Spleen (tissue), 11 donors: ENCODE data around the gene SRGAP3. TPM values are rescaled to one million over a fixed set of nuclear protein-coding genes. Genes with fewer than 3 reads are reported as not detected.
A peak's percentile ranks its signal among the peaks of the same experiment; 100 is the strongest.

Experiments used
- DNase-seq: peaks from one replicate; pipeline ENCODE4 v3.0.0-alpha.2; 2020
- H3K27ac ChIP-seq, 8 donors: fragments of 200-600 bp; sonication (generic) in 7 of 8; 1 replicate in 4 of 8; 2 replicates in 4 of 8; pipeline versions ENCODE4 v1.5.0 to v1.8.0; 2016 to 2021; ENCODE audit warnings: inconsistent platforms in 4 of 8, mild to moderate bottlenecking in 4 of 8, moderate library complexity in 1 of 8
- H3K27me3 ChIP-seq, 7 donors: fragments of 200-600 bp; sonication (generic) in 6 of 7; replicated peaks in 1 of 7; 1 replicate in 4 of 7; 2 replicates in 3 of 7; pipeline versions ENCODE4 v1.5.0 to v1.8.0; 2016 to 2021; ENCODE audit warnings: inconsistent platforms in 3 of 7, mild to moderate bottlenecking in 1 of 7
- H3K36me3 ChIP-seq, 6 donors: fragments of 200-600 bp; sonication (generic) in 5 of 6; 1 replicate in 4 of 6; 2 replicates in 2 of 6; pipeline versions ENCODE4 v1.5.0 to v1.8.0; 2016 to 2021; ENCODE audit warnings: inconsistent platforms in 2 of 6
- H3K4me1 ChIP-seq, 6 donors: fragments of 200-600 bp; sonication (generic) in 5 of 6; 1 replicate in 3 of 6; 2 replicates in 3 of 6; pipeline versions ENCODE4 v1.5.0 to v1.8.0; 2016 to 2021; ENCODE audit warnings: inconsistent platforms in 3 of 6
- H3K4me3 ChIP-seq, 8 donors: fragments of 200-600 bp; sonication (generic) in 7 of 8; 1 replicate in 4 of 8; 2 replicates in 4 of 8; pipeline versions ENCODE4 v1.5.0 to v1.8.0; 2016 to 2021; ENCODE audit warnings: inconsistent platforms in 4 of 8, mild to moderate bottlenecking in 4 of 8, moderate library complexity in 2 of 8
- H3K9me3 ChIP-seq, 8 donors: fragments of 200-600 bp; sonication (generic) in 7 of 8; 1 replicate in 4 of 8; 2 replicates in 4 of 8; pipeline versions ENCODE4 v1.5.0 to v1.8.0; 2016 to 2021; ENCODE audit warnings: inconsistent platforms in 4 of 8
- CTCF ChIP-seq, 11 experiments: fragments of 200-600 bp in 7 of 11; fragments of 450-650 bp in 4 of 11; sonication (generic) in 4 of 11; IDR thresholded peaks in 8 of 11; conservative IDR thresholded peaks in 3 of 11; 1 replicate in 7 of 11; 2 replicates in 4 of 11; pipeline versions ENCODE4 v1.4.0 to v1.8.0; 2016 to 2021; ENCODE audit warnings: antibody characterized with exemption in 11 of 11, inconsistent platforms in 4 of 11, mild to moderate bottlenecking in 1 of 11
- POLR2A ChIP-seq, 3 donors: fragments of 450-650 bp; IDR thresholded peaks; one replicate each; pipeline ENCODE4 v1.5.1; 2017; ENCODE audit warnings: antibody characterized with exemption in 3 of 3, mild to moderate bottlenecking in 1 of 3
- POLR2AphosphoS5 ChIP-seq, 3 donors: sonication (generic); formaldehyde crosslinking; IDR thresholded peaks; one replicate each; pipeline ENCODE4 v1.5.1; 2017; ENCODE audit warnings: antibody characterized with exemption in 3 of 3
- WGBS, 5 donors: extraction: QIAGEN DNeasy Blood & Tissue Kit in 3 of 5; methylation state at CpG; one replicate each; pipeline versions ENCODE4 v1.1.5 to v1.1.7; 2013 to 2018; 5-methylcytosine and 5-hydroxymethylcytosine counted together
- intact Hi-C: fragments of 100-400 bp; cut with DNase I; formaldehyde crosslinking; loops from one replicate; pipeline ENCODE4 v1.15.0; 2023; ENCODE audit warnings: low total_unique reads
- polyA plus RNA-seq, 3 donors: library from polyadenylated mRNA; stranded (reverse); fragments of 200-250 nt; gene quantifications; one replicate each; pipeline ENCODE4 v1.2.1, GENCODE V29; 2013
- total RNA-seq, 7 donors: library from RNA; depleted of rRNA in 3 of 7; stranded (reverse); fragments of >200 nt in 3 of 7; fragmentation: NEBNext Ultra II Directional in 4 of 7; extraction: Animal tissue kit (Norgen Biotek cat#: 25700) in 4 of 7; gene quantifications; one replicate each; pipeline versions ENCODE4 v1.1.0 to v1.2.1, GENCODE V29; 2016 to 2021
- donor health status: healthy with polysubstance abuse.
- donor health status: DM: no; HTN: no; CAD: no; lungs with moderate emphysema.
- donor health status: DM: no; HTN: no; CAD: no.
- donor health status: Bipolar disorder and iron deficiency.
- donor health status: healthy.
- donor health status: DM: no; HTN: no; CAD: no.
- donor health status: DM: yes; HTN: yes; CAD: no.

SRGAP3 gene
- total and polyA plus RNA-seq, 10 donors = 0.54 to 10.3 (median 6.4) TPM

DNA sequence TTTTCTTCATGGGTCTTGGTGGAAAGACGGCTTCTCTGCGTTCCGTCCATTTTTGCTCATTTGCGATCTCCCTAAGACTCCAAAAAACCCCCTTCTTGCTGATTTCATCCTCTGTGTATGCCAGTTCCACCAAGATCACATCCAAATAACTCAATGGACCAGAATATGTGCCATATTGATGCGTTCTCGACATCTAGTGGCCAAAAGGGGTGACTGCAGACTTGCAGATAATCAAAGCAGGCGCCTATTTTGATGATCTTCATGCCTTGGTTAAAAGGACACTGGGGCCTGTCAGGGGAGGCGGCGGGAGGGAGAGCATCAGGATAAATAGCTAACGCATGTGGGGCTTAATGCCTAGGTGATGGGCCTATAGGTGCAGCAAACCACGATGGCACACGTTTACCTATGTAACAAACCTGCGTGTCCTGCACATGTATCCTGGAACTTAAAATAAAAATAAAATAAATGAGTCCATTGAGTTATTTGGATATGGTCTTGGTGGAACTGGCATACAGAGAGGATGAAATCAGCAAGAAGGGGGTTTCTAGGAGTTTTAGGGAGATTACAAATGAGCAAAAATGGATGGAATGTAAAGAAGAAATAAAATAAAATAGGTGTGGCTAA lies 182.0 kb downstream of the SRGAP3 start:
- intact Hi-C loops = no loop called here
- TF ChIP-seq CTCF (IDR thresholded peaks at IDR 0.05 in 8 of 11, conservative IDR thresholded peaks at IDR 0.05 in 3 of 11) (peak; percentile 20 to 75 (median 63)), POLR2AphosphoS5 (IDR thresholded peaks at IDR 0.05) (no peak)
- peaks cover 0 to 10% (median 4%) of the 10 kb centered on the region in 8 donors for H3K9me3 ChIP-seq
- peaks cover 0 to 8% (median 0%) of the 10 kb centered on the region in 7 donors for H3K27me3 ChIP-seq
- no peaks in the 10 kb centered on the region for H3K4me1 ChIP-seq
- WGBS, 5 donors = 36 to 52% (median 51%) methylated on average over 13 of the region's 13 CpGs
- no peak overlapping the region for H3K4me3 ChIP-seq
- H3K36me3 ChIP-seq = no peaks in the 10 kb centered on the region
- H3K27ac ChIP-seq = no peak overlapping the region
- no peak for DNase-seq

- Histone ChIP-seq H3K4me3 (no peak overlapping the region), H3K9me3 (peaks cover 0 to 16% (median 8%) of the 10 kb centered on the region in 8 donors), H3K27me3 (peaks cover 0 to 8% (median 0%) of the 10 kb centered on the region in 7 donors), H3K4me1 (no peaks in the 10 kb centered on the region), H3K27ac (no peak overlapping the region), H3K36me3 (no peaks in the 10 kb centered on the region)
- intact Hi-C loops = no loop called here
- TF ChIP-seq CTCF (IDR thresholded peaks at IDR 0.05 in 8 of 11, conservative IDR thresholded peaks at IDR 0.05 in 3 of 11) (no peak), POLR2AphosphoS5 (IDR thresholded peaks at IDR 0.05) (no peak), POLR2A (IDR thresholded peaks at IDR 0.05) (no peak)
- no peak for DNase-seq
- 60 to 86% (median 83%) methylated on average over 3 of the region's 3 CpGs for WGBS, 5 donors
These were observed 182.7 kb downstream of the SRGAP3 start for GRCh38 chr3:9066775-9067174.

GRCh38 chr3:9066141-9066540 lies 183.3 kb downstream of the SRGAP3 start:
- intact Hi-C loops = no loop called here

More at GRCh38 chr3:9066141-9066540, 183.3 kb downstream of the SRGAP3 start:
- Histone ChIP-seq H3K4me3 (no peak overlapping the region), H3K4me1 (no peaks in the 10 kb centered on the region), H3K27ac (no peak overlapping the region), H3K9me3 (peaks cover 0 to 16% (median 8%) of the 10 kb centered on the region in 8 donors), H3K27me3 (peaks cover 0 to 8% (median 0%) of the 10 kb centered on the region in 7 donors), H3K36me3 (no peaks in the 10 kb centered on the region)
- DNase-seq = no peak
- 62 to 85% (median 80%) methylated on average over 2 of the region's 2 CpGs for WGBS, 5 donors
- TF ChIP-seq POLR2AphosphoS5 (IDR thresholded peaks at IDR 0.05) = no peak
- TF ChIP-seq CTCF (IDR thresholded peaks at IDR 0.05 in 8 of 11, conservative IDR thresholded peaks at IDR 0.05 in 3 of 11) = no peak
- no peak for TF ChIP-seq POLR2A (IDR thresholded peaks at IDR 0.05)
